Activated gamma-delta T cell treated with anti-CD3 and anti-CD28 coated beads, Interleukin-2, amount 50 U/mL, for 16 hours (primary cell): ENCODE measurements around the gene PSMB1.

Source experiments
- DNase-seq: peaks from one replicate; pipeline ENCODE4 v3.0.0-alpha.2; 2020; ENCODE audit warnings: low read depth

Gene PSMB1

GRCh38 chr6:170552765-170553533 lies at the start of gene PSMB1:
TSS of gene PSMB1 (minus strand) at chr6:170553307. CDS start at chr6:170553242, 65 bp downstream.
- peak; percentile 69 for DNase-seq

- no peak for DNase-seq
These were observed 44.2 kb upstream of the PSMB1 start for GRCh38 chr6:170597278-170597677.

- no peak for DNase-seq
These were observed 43.3 kb upstream of the PSMB1 start for GRCh38 chr6:170596426-170596825.

- DNase-seq, result no peak
These were observed 37.6 kb upstream of the PSMB1 start for GRCh38 chr6:170590725-170591124.

- no peak for DNase-seq
These were observed 31.9 kb upstream of the PSMB1 start for GRCh38 chr6:170584954-170585498.

- DNase-seq, result peak; percentile 88
These were observed 31.3 kb upstream of the PSMB1 start, which contains the start of gene PDCD2 for GRCh38 chr6:170584181-170584953. TSS of gene PDCD2 (minus strand) at chr6:170584637. CDS start at chr6:170584581, 56 bp downstream.

GRCh38 chr6:170583756-170584180 lies 30.7 kb upstream of the PSMB1 start:
- no peak for DNase-seq

- DNase-seq, result no peak
These were observed 25.8 kb upstream of the PSMB1 start for GRCh38 chr6:170578909-170579308.

- no peak for DNase-seq
These were observed 22.1 kb upstream of the PSMB1 start for GRCh38 chr6:170575250-170575649.

GRCh38 chr6:170572704-170573466 lies 19.8 kb upstream of the PSMB1 start:
- no peak for DNase-seq

GRCh38 chr6:170564936-170565530 lies 11.9 kb upstream of the PSMB1 start:
- no peak for DNase-seq

GRCh38 chr6:170561555-170561954 lies 8.4 kb upstream of the PSMB1 start:
- DNase-seq, result no peak

- no peak for DNase-seq
These were observed 2.2 kb upstream of the PSMB1 start for GRCh38 chr6:170555305-170555704.

GRCh38 chr6:170554796-170555137 lies 1.7 kb upstream of the PSMB1 start:
- no peak for DNase-seq

- DNase-seq, result peak; percentile 96
These were observed 1.1 kb upstream of the PSMB1 start, which contains the start of gene TBP for GRCh38 chr6:170554013-170554795. TSS of gene TBP (plus strand) at chr6:170554369. CDS start at chr6:170557030, 2,661 bp downstream.

GRCh38 chr6:170553534-170554012 lies 466 bp upstream of the PSMB1 start:
- no peak for DNase-seq

- DNase-seq, result no peak
These were observed 7.7 kb downstream of the PSMB1 start for GRCh38 chr6:170545405-170545804.

- DNase-seq, result no peak
These were observed 10.9 kb downstream of the PSMB1 start for GRCh38 chr6:170542031-170542719.

- DNase-seq, result no peak
These were observed 15.8 kb downstream of the PSMB1 start for GRCh38 chr6:170537329-170537728.

GRCh38 chr6:170536671-170537070 lies 16.4 kb downstream of the PSMB1 start:
- DNase-seq, result no peak
